OCI-M1 (cell line): ENCODE results near the gene OR56A5.

Experiments used
- DNase-seq: peaks from one replicate; lab custom pipeline; 2025; lab: John Stamatoyannopoulos, UW

OR56A5 gene

GRCh38 chr11:5932671-5933070 is 35.6 kb downstream of the OR56A5 start:
- DNase-seq = no peak

GRCh38 chr11:5931061-5931460 is 37.2 kb downstream of the OR56A5 start:
- DNase-seq = no peak

- no peak for DNase-seq
Measured at GRCh38 chr11:5930614-5931013, 37.7 kb downstream of the OR56A5 start.

- no peak for DNase-seq
Measured at GRCh38 chr11:5929571-5930368, 38.5 kb downstream of the OR56A5 start.

- DNase-seq = no peak
Measured at GRCh38 chr11:5928811-5929210, 39.5 kb downstream of the OR56A5 start.

GRCh38 chr11:5928271-5928670 is 40.0 kb downstream of the OR56A5 start:
- no peak for DNase-seq

GRCh38 chr11:5923794-5924193 is 44.5 kb downstream of the OR56A5 start:
- DNase-seq = peak; percentile 55

- no peak for DNase-seq
Measured at GRCh38 chr11:5923427-5923776, 44.9 kb downstream of the OR56A5 start.

- DNase-seq = peak; percentile 28
Measured at GRCh38 chr11:5922749-5923426, 45.4 kb downstream of the OR56A5 start.
